AG09319 (cell line): Measurements from ENCODE around the gene PRX.
"Not testable (repeated sequence)": the region's sequence is repeated elsewhere in the genome, so short reads cannot be mapped to it uniquely, and the experiment has no call there.

ENCODE experiments used
- DNase-seq: peaks from one replicate; pipeline ENCODE4 v3.0.0-alpha.2; 2010; ENCODE audit warnings: low read depth; ENCODE audit errors: extremely low read depth
- CTCF ChIP-seq: IDR thresholded peaks from 2 replicates; pipeline ENCODE4 v1.5.1; 2011; ENCODE audit warnings: low read depth, mild to moderate bottlenecking, inconsistent platforms, low read length, moderate library complexity

Gene PRX

DNA sequence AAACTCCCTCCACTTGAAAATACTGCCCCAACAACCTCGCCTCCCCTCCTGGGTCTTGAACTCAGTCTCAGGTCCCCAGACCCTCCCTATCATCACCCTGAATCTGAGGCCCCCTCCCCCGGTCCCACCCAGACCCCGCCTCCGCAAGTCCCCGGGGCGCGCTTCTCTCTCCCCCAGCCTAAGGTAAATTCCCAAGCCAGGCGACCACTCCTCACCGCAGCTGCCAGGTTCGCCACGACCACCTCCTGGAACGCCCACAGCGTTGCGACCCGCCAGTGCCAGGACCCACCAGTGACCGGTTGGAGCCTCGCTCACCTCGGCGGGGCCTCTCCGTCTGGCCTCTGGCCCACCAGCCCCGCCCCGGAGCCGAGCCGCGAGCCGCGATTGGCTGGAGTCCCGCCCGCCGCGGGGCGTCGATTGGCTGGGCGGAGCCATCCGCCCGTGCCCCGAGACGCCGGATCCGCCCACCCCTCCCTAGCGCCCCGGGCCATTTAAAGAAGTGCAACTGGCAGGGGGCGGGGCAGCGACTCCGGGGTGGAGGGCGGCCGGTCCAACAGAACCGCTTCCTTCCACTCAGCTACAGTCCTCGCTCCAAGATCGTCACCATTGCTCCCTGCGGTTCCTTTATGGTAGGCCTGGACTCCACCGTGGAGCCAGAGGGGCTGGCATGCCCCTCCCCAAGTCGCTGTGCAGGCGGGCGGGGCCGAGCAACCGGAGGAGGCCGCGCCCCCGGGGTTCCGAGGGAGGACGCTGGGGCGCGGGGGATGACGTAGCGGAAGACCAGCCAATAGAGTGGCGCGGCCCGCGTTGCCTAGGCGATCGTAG, 31.0 kb upstream of the PRX start, which contains the start of gene SERTAD3:
Gene SERTAD3 (minus strand): TSS at position 336 of the 825 bp plus-strand sequence. CDS start 2,255 bp downstream, outside the sequence.
- peak; percentile 87 for DNase-seq
- no peak for TF ChIP-seq CTCF

DNA sequence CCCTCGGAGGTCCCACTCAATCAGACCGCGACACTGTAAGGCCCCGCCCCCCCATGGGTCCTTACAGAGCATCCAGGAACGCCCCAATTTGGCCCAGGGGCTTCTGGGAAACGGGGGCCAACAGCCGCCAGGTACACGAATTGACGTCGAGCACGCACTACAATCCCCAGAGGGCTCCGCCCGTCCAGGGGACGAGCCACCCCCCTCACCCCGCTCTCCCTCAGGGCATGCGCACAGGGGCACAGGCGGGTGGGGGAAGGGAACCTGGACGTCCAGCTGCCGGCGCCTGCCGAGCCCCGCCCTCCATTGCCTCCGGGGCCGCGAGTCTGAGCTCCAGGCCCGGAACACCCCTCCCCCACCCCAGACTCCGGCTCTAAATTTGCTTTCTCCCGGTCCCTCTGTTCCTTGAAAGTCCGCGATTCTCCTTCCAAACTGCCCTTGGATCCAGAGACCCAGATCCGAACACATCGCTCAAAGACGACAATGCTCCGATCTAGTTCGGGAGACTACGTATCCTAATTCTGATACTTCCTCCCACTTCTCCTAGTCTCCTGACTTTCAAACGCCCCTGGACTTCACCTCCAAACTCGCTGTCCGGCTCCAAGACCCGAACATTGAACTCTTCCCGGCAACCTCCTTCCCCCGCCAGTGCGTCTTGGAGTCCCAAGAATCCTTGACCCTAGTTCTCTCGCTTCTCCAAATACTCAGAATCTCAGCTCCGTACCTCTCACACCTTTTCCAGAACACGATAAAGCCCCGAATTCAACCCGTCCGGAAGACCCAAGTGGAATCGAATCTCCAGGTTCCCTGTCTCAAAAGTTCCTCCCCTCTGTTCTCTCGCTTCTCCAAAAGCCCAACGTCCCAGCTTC, 30.2 kb upstream of the PRX start:
- TF ChIP-seq CTCF = no peak
- DNase-seq = peak; percentile 99

DNA sequence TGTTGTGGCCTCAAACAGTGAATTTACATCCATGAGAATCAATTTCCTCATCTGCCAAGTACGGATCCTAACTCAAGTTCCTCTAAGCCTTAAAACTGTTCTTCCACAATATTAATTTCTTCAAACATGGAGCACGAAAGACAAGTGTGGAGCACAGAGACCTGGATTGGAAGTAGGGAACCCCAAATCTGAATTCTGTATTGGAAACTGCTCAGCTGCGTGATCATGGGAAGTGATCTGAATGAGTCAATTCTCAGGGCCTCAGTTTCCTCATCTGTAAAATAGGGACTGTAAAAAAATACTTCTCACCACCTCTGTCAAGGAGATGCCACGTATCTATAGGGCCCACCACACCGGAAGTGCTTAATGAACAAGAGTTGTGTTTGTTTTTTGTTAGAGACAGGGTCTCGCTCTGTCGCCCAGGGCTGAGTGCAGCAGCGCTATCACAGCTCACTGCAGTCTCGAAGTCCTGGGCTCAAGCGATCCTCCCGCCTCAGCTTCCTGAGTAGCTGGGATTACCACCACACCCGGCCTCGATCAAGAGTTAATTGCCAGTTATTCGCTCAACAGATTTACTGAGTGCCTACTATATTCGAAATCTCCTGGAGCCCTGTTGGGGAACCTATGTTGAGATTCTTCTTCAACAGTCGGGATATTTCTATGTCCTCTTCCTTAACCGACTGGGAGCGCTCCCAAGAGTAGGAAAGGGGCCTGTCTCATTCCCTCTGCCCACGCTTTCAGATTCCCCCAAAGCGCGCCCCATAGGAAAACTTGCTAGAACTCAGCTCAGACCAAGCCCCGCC, 29.4 kb upstream of the PRX start:
- TF ChIP-seq CTCF = no peak
- DNase-seq = no peak

DNA sequence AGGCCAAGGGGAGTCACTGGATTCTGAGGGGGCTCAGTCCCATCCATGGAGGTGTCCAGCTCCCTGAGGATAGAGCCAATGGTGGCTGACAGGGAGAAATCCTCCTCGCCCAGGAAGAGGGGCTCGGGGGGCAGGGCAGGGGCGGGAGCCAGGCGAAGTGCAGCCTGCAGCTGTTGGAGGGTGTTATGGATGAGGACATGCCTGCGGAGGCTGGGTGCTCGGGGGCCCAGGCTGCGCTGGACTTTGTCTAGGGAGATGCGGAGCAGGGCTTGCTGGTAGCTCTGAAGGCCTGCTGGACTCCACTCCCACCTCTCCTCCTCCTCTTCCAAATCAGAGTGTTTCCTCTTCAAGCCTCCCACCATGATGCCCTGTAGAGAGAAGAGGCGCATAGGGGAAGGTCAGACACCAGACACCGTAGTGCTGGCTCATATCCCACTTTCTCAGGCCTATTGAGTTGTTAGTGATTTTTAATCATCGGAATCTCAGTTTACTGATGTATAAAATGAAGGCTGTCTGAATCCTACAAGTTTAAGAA, 28.6 kb upstream of the PRX start:
- DNase-seq = no peak
- TF ChIP-seq CTCF = no peak

- TF ChIP-seq CTCF = no peak
These were observed 25.1 kb upstream of the PRX start for GRCh38 chr19:40438284-40438683.

GRCh38 chr19:40433391-40434216, 20.4 kb upstream of the PRX start:
- no peak for TF ChIP-seq CTCF

More at GRCh38 chr19:40438284-40438683, 25.1 kb upstream of the PRX start:
- DNase-seq = no peak

GRCh38 chr19:40432760-40433159, 19.6 kb upstream of the PRX start:
- DNase-seq = not testable (repeated sequence)

More at GRCh38 chr19:40433391-40434216, 20.4 kb upstream of the PRX start:
- peak; percentile 85 for DNase-seq
